OCI-LY3 (cell line): ENCODE data around the gene ZNF33A.

Experiments
- CTCF ChIP-seq: fragments of 200-600, 300-600 bp; sonication (generic); IDR thresholded peaks from 2 replicates; pipeline ENCODE4 v1.5.1; 2014; ENCODE audit warnings: antibody characterized with exemption, low read length, low read depth
- EZH2phosphoT487 ChIP-seq: fragments of 200-600 bp; shearing (Covaris generic); IDR thresholded peaks from 2 replicates; pipeline ENCODE4 v1.6.1; 2018; ENCODE audit warnings: antibody characterized with exemption, mixed run types, low read depth

DNA sequence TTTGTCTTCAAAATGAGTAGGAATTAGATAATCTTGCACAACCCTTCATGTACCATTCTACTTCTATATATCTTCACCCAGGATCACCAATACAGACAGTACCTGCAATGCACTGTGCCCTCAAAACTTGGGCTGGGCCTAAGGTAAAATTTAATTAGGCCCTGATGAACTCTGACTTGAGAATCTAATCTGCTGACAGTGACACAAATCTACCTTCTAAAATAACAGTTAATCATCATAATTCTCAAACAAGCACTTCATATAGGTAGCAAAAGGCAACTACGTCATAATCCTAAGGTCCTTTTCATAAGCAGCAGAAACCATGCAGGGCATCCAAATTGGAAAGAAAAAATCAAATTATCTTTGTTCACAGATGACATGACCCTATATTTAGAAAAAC, 38.1 kb upstream of the ZNF33A start:
- TF ChIP-seq CTCF (no peak), EZH2phosphoT487 (no peak)
